HG03457 (cell line): ENCODE results near the gene ASPA.

Experiments used
- ATAC-seq: cut with Tn5 transposase; IDR thresholded peaks from one replicate; pipeline ENCODE4 v1.9.1; 2021; ENCODE audit warnings: moderate number of reproducible peaks; ENCODE audit not compliant: unreplicated experiment

Gene ASPA

GRCh38 chr17:3532859-3533142 is 57.0 kb downstream of the ASPA start:
- ATAC-seq: no peak

- no peak for ATAC-seq
Measured at GRCh38 chr17:3533752-3534151, 58.0 kb downstream of the ASPA start.

GRCh38 chr17:3534881-3535252 is 59.1 kb downstream of the ASPA start:
- ATAC-seq: no peak

GRCh38 chr17:3535253-3535995 is 59.6 kb downstream of the ASPA start:
- no peak for ATAC-seq

- ATAC-seq: no peak
Measured at GRCh38 chr17:3536716-3537115, 60.9 kb downstream of the ASPA start.

- no peak for ATAC-seq
Measured at GRCh38 chr17:3539881-3540540, 64.2 kb downstream of the ASPA start.

GRCh38 chr17:3542410-3543088 is 66.8 kb downstream of the ASPA start:
- no peak for ATAC-seq

- no peak for ATAC-seq
Measured at GRCh38 chr17:3543453-3543852, 67.7 kb downstream of the ASPA start.

- ATAC-seq: no peak
Measured at GRCh38 chr17:3544365-3544764, 68.6 kb downstream of the ASPA start.

- ATAC-seq: no peak
Measured at GRCh38 chr17:3545151-3545550, 69.4 kb downstream of the ASPA start.

GRCh38 chr17:3546521-3546920 is 70.7 kb downstream of the ASPA start:
- ATAC-seq: no peak

- ATAC-seq: no peak
Measured at GRCh38 chr17:3546997-3547396, 71.2 kb downstream of the ASPA start.

GRCh38 chr17:3547628-3548027 is 71.8 kb downstream of the ASPA start:
- no peak for ATAC-seq

GRCh38 chr17:3549610-3550162 is 73.9 kb downstream of the ASPA start:
- no peak for ATAC-seq

- ATAC-seq: no peak
Measured at GRCh38 chr17:3551189-3551588, 75.4 kb downstream of the ASPA start.

- ATAC-seq: no peak
Measured at GRCh38 chr17:3552916-3553315, 77.1 kb downstream of the ASPA start.
